Keratinocyte (primary cell): ENCODE results near the gene BNIP2.

Source experiments
- CTCF ChIP-seq, 3 experiments: IDR thresholded peaks in 1 of 3; conservative IDR thresholded peaks in 1 of 3; optimal IDR thresholded peaks in 1 of 3; 2 replicates in 2 of 3; 3 replicates in 1 of 3; pipeline versions ENCODE3 to v1.5.1; 2011; ENCODE audit warnings: low read length in 3 of 3, mild to moderate bottlenecking in 3 of 3, moderate library complexity in 2 of 3, control low read depth in 1 of 3, inconsistent platforms in 1 of 3; ENCODE audit not compliant: insufficient read depth in 2 of 3; ENCODE audit errors: extremely low read depth in 1 of 3
- EZH2 ChIP-seq: IDR thresholded peaks from one replicate; pipeline ENCODE4 v1.6.1; 2012; ENCODE audit warnings: inconsistent platforms, mild to moderate bottlenecking, low read length, moderate library complexity

DNA sequence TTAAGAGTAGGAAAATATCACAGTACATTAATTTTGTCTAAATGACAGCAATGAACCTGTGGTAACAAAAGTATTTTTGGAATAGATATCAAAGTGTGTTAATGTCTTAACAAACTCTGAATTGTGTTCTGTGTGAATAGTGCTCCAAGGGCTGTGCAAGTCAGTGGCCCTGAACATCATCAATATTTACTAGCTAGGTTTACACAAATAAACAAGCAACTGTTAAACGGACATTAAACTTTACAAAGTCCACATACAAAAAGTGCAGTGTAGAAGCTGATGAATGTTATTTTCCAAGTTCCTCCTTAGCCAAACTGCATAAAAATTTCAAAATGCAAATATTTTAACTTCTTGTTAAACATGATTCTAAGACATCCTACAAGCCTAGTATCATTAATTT is 29.8 kb downstream of the BNIP2 start:
- TF ChIP-seq EZH2 (no peak), CTCF (optimal IDR thresholded peaks at IDR 0.05 in 1 of 3, IDR thresholded peaks at IDR 0.05 in 1 of 3, conservative IDR thresholded peaks at IDR 0.05 in 1 of 3; ENCODE audit: extremely low read depth in 1 of 3, insufficient read depth in 2 of 3, low read length in 3 of 3) (no peak)
